ENCODE results near the gene ZAR1L. TPM values are rescaled to one million over a fixed set of nuclear protein-coding genes. Genes with fewer than 3 reads are reported as not detected.

ZAR1L gene
- total RNA-seq, 3 donors from 2014 or later = not detected

- TF ChIP-seq CTCF (IDR thresholded peaks at IDR 0.05) = no peak
- Histone ChIP-seq H3K4me1 (ENCODE audit: low read depth) (no peaks in the 10 kb centered on the region), H3K9me3 (no peaks in the 10 kb centered on the region), H3K36me3 (ENCODE audit: low read depth) (no peaks in the 10 kb centered on the region), H3K4me3 (no peak overlapping the region)
- ATAC-seq = no peak
- no peak for DNase-seq
- intact Hi-C loops (cut with DNase I, micrococcal nuclease) = no loop called here
These were observed 25.8 kb upstream of the ZAR1L start for GRCh38 chr13:32340914-32341313.

GRCh38 chr13:32334671-32335070, 19.5 kb upstream of the ZAR1L start:
- ATAC-seq = no peak
- TF ChIP-seq CTCF (IDR thresholded peaks at IDR 0.05) = no peak
- intact Hi-C loops (cut with DNase I, micrococcal nuclease) = no loop called here
- no peak overlapping the region for H3K4me3 ChIP-seq
- DNase-seq = no peak
- H3K9me3 ChIP-seq = no peaks in the 10 kb centered on the region
- H3K4me1 ChIP-seq (ENCODE audit: low read depth) = no peaks in the 10 kb centered on the region
- H3K36me3 ChIP-seq (ENCODE audit: low read depth) = no peaks in the 10 kb centered on the region

- Histone ChIP-seq H3K4me1 (ENCODE audit: low read depth) (no peaks in the 10 kb centered on the region), H3K9me3 (no peaks in the 10 kb centered on the region), H3K36me3 (ENCODE audit: low read depth) (no peaks in the 10 kb centered on the region), H3K4me3 (no peak overlapping the region)
- intact Hi-C loops (cut with DNase I, micrococcal nuclease) = no loop called here
- DNase-seq = no peak
- ATAC-seq = no peak
- TF ChIP-seq CTCF (IDR thresholded peaks at IDR 0.05) = no peak
These were observed 15.3 kb upstream of the ZAR1L start for GRCh38 chr13:32330441-32330840.

GRCh38 chr13:32323912-32324311, 8.7 kb upstream of the ZAR1L start:
- ATAC-seq (no peak), DNase-seq (no peak)
- H3K9me3 ChIP-seq = no peaks in the 10 kb centered on the region
- H3K4me1 ChIP-seq (ENCODE audit: low read depth) = no peaks in the 10 kb centered on the region
- no peak for TF ChIP-seq CTCF (IDR thresholded peaks at IDR 0.05)
- intact Hi-C loops (cut with DNase I, micrococcal nuclease) = no loop called here
- H3K4me3 ChIP-seq = no peak overlapping the region
- no peaks in the 10 kb centered on the region for H3K36me3 ChIP-seq (ENCODE audit: low read depth)

- intact Hi-C loops (cut with DNase I, micrococcal nuclease) = no loop called here
- TF ChIP-seq CTCF (IDR thresholded peaks at IDR 0.05) = no peak
- H3K4me3 ChIP-seq = no peak overlapping the region
- no peaks in the 10 kb centered on the region for H3K9me3 ChIP-seq
- peaks cover 5% of the 10 kb centered on the region for H3K4me1 ChIP-seq (ENCODE audit: low read depth)
- ATAC-seq = no peak
- no peak for DNase-seq
- no peaks in the 10 kb centered on the region for H3K36me3 ChIP-seq (ENCODE audit: low read depth)
These were observed 5.4 kb upstream of the ZAR1L start for GRCh38 chr13:32320528-32320927.
